AG04449 (cell line): ENCODE measurements around the gene TANC1.

Source experiments
- CTCF ChIA-PET: fragments of 350-600 bp; formaldehyde crosslinking; extraction: SDS; loops from one replicate; lab custom pipeline; 2021; ENCODE audit warnings: antibody characterized with exemption; lab: Yijun Ruan, JAX
- POLR2A ChIA-PET: fragments of 400-600, 350-600 bp; formaldehyde crosslinking; extraction: SDS; loops from one replicate; lab custom pipeline; 2020; ENCODE audit warnings: antibody characterized with exemption, inconsistent platforms; lab: Yijun Ruan, JAX
- DNase-seq: peaks from one replicate; pipeline ENCODE4 v3.0.0-alpha.2; 2010; ENCODE audit warnings: low read depth, low spot score
- H3K4me3 ChIP-seq: 2 replicates; pipeline ENCODE4 v1.5.1; 2011; ENCODE audit warnings: low read depth, mild to moderate bottlenecking, control low read depth, low read length
- CTCF ChIP-seq: IDR thresholded peaks from one replicate; pipeline ENCODE4 v1.5.1; 2011; ENCODE audit warnings: mild to moderate bottlenecking, moderate library complexity, low read length, control low read depth, inconsistent platforms; ENCODE audit not compliant: insufficient read depth; ENCODE audit errors: missing control alignments

The TANC1 gene

GRCh38 chr2:159073256-159073655 lies 104.8 kb downstream of the TANC1 start:
- no peak overlapping the region for H3K4me3 ChIP-seq
- CTCF ChIA-PET = interaction anchor here (0.8 to 1.4 kb wide), 4 partner anchors 8 to 116 kb away, joined by 3 to 6 read pairs (median 3); no protein-coding TSS in a partner anchor

GRCh38 chr2:159074605-159075004 lies 106.2 kb downstream of the TANC1 start:
- ChIA-PET CTCF (interaction anchor here (1.4 kb wide), 2 partner anchors 15 to 45 kb away, joined by 3 to 6 read pairs; no protein-coding TSS in a partner anchor), POLR2A (no interaction called here)
- TF ChIP-seq CTCF = no peak
- no peak overlapping the region for H3K4me3 ChIP-seq
- no peak for DNase-seq

More at GRCh38 chr2:159073256-159073655, 104.8 kb downstream of the TANC1 start:
- POLR2A ChIA-PET = no interaction called here
- no peak for DNase-seq
- no peak for TF ChIP-seq CTCF

GRCh38 chr2:159075727-159076126 lies 107.3 kb downstream of the TANC1 start:
- DNase-seq = no peak
- POLR2A ChIA-PET = no interaction called here
- no peak for TF ChIP-seq CTCF
- no peak overlapping the region for H3K4me3 ChIP-seq
- CTCF ChIA-PET = interaction anchor here (0.5 to 1.9 kb wide), 4 partner anchors 11 to 44 kb away, joined by 3 to 7 read pairs (median 3); no protein-coding TSS in a partner anchor

- CTCF ChIA-PET = interaction anchor here (1.4 to 1.9 kb wide), 2 partner anchors 10 to 14 kb away, joined by 3 to 7 read pairs; no protein-coding TSS in a partner anchor
- no peak for DNase-seq
- no peak for TF ChIP-seq CTCF
- no peak overlapping the region for H3K4me3 ChIP-seq
- POLR2A ChIA-PET = no interaction called here
Measured at GRCh38 chr2:159076241-159076640, 107.8 kb downstream of the TANC1 start.

GRCh38 chr2:159077869-159078268 lies 109.4 kb downstream of the TANC1 start:
- no peak overlapping the region for H3K4me3 ChIP-seq
- CTCF ChIA-PET = interaction anchor here (0.8 to 1.6 kb wide), 2 partner anchors 41 to 79 kb away, joined by 3 to 7 read pairs; no protein-coding TSS in a partner anchor
- no peak for TF ChIP-seq CTCF
- no peak for DNase-seq
- POLR2A ChIA-PET = no interaction called here

GRCh38 chr2:159078443-159078842 lies 110.0 kb downstream of the TANC1 start:
- CTCF ChIA-PET = interaction anchor here (0.8 to 1.6 kb wide), 2 partner anchors 41 to 80 kb away, joined by 3 to 7 read pairs; no protein-coding TSS in a partner anchor
- no peak overlapping the region for H3K4me3 ChIP-seq
- POLR2A ChIA-PET = no interaction called here
- no peak for TF ChIP-seq CTCF
- no peak for DNase-seq
